NCI-H2196 treated with DMSO at 0.1 percent for 48 hours (cell line): ENCODE results near the gene TYW1.
"Not testable (repeated sequence)": the region's sequence is repeated elsewhere in the genome, so short reads cannot be mapped to it uniquely, and the experiment has no call there.

ENCODE experiments used
- DNase-seq: peaks from one replicate; lab custom pipeline; 2025; ENCODE audit not compliant: unreplicated experiment; lab: John Stamatoyannopoulos, UW

TYW1 gene

GRCh38 chr7:67120491-67120890 is 123.9 kb downstream of the TYW1 start:
- not testable (repeated sequence) for DNase-seq

- not testable (repeated sequence) for DNase-seq
Measured at GRCh38 chr7:67128257-67128656, 131.6 kb downstream of the TYW1 start.

GRCh38 chr7:67130766-67131165 is 134.1 kb downstream of the TYW1 start:
- DNase-seq: not testable (repeated sequence)

- DNase-seq: not testable (repeated sequence)
Measured at GRCh38 chr7:67134912-67135311, 138.3 kb downstream of the TYW1 start.

- DNase-seq: not testable (repeated sequence)
Measured at GRCh38 chr7:67135617-67136486, 139.2 kb downstream of the TYW1 start.

GRCh38 chr7:67137489-67137888 is 140.9 kb downstream of the TYW1 start:
- DNase-seq: not testable (repeated sequence)

GRCh38 chr7:67139876-67140275 is 143.2 kb downstream of the TYW1 start:
- DNase-seq: not testable (repeated sequence)

GRCh38 chr7:67141001-67141400 is 144.4 kb downstream of the TYW1 start:
- DNase-seq: not testable (repeated sequence)

GRCh38 chr7:67143091-67143786 is 146.6 kb downstream of the TYW1 start:
- DNase-seq: not testable (repeated sequence)

GRCh38 chr7:67145581-67146193 is 149.1 kb downstream of the TYW1 start:
- not testable (repeated sequence) for DNase-seq

- DNase-seq: not testable (repeated sequence)
Measured at GRCh38 chr7:67149131-67149530, 152.5 kb downstream of the TYW1 start.

GRCh38 chr7:67154374-67154773 is 157.7 kb downstream of the TYW1 start:
- DNase-seq: not testable (repeated sequence)

- not testable (repeated sequence) for DNase-seq
Measured at GRCh38 chr7:67156064-67156463, 159.4 kb downstream of the TYW1 start.

- DNase-seq: not testable (repeated sequence)
Measured at GRCh38 chr7:67163285-67163684, 166.7 kb downstream of the TYW1 start.

- not testable (repeated sequence) for DNase-seq
Measured at GRCh38 chr7:67171151-67171550, 174.5 kb downstream of the TYW1 start.

GRCh38 chr7:67176730-67177129 is 180.1 kb downstream of the TYW1 start:
- not testable (repeated sequence) for DNase-seq

- DNase-seq: peak; percentile 20
Measured at GRCh38 chr7:67178915-67179688, 182.5 kb downstream of the TYW1 start.

- not testable (repeated sequence) for DNase-seq
Measured at GRCh38 chr7:67182956-67183750, 186.5 kb downstream of the TYW1 start.

- not testable (repeated sequence) for DNase-seq
Measured at GRCh38 chr7:67184912-67185659, 188.5 kb downstream of the TYW1 start.
